ENCODE data around the gene ACOXL.

Gene ACOXL

GRCh38 chr2:110881908-110882307, 149.5 kb downstream of the ACOXL start:
- no peak for TF ChIP-seq CTCF (IDR thresholded peaks at IDR 0.05; ENCODE audit: insufficient read depth, missing control alignments)
- FAIRE-seq (no peak), DNase-seq (ENCODE audit: insufficient read length, low spot score) (no peak)

DNA sequence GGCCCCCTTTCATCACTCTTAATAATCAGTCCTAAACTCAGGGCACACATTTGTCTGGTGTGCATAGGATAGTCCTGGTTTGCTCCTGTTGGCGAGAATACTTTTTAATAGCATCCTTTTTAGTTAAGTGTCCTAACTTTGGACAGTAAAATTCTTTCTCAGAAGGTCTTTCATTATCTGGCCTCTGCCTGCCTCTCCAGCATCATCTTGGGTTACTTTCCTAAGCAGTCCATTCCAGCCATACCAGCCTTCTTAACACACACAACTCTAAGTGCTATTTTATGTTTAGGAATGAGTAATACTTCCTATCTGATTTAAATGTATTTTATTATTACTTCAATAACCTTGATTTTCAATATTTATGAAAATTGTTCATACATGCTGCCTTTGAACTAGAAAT, 151.0 kb downstream of the ACOXL start:
- DNase-seq (ENCODE audit: insufficient read length, low spot score) = no peak
- FAIRE-seq = no peak
- no peak for TF ChIP-seq CTCF (IDR thresholded peaks at IDR 0.05; ENCODE audit: insufficient read depth, missing control alignments)

- FAIRE-seq = no peak
- no peak for TF ChIP-seq CTCF (IDR thresholded peaks at IDR 0.05; ENCODE audit: insufficient read depth, missing control alignments)
- no peak for DNase-seq (ENCODE audit: insufficient read length, low spot score)
Observed at GRCh38 chr2:110885256-110885655, 152.9 kb downstream of the ACOXL start.

DNA sequence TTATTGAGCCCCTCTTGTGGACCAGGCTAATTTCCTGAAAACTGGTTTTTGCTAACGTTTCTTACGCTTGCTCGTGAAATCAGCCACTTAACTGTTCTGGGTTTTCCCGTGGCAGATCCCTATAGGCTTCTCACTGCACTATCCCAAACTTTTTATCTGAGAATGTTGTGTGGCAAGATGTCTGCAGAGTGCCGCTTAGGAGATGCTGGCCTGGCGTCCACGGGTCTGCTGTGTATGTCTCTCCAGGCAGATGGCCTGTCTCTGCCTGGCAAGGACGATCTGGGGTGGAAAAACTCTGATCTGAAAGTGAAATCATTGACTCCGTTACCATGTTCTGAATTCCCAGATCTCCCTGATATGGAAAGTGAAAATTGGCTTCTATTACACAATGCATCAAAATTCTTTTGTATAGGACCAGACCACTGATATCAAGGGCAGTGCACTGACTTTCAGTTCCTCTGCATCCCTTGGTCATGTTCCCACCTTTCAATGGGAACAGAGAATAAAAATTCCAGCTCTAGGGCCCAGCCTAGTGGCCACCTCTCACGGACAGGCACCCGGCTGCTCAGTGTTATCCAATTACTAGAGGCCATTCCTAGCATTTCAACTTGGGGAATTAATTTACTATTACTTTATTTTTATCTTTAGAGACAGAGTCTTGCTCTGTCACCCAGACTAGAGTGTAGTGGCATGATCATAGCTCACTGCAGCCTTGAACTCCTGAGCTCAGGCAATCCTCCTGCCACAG, 154.6 kb downstream of the ACOXL start:
- FAIRE-seq = no peak
- TF ChIP-seq CTCF (IDR thresholded peaks at IDR 0.05; ENCODE audit: insufficient read depth, missing control alignments) = no peak
- DNase-seq (ENCODE audit: insufficient read length, low spot score) = no peak

- FAIRE-seq = no peak
Observed at GRCh38 chr2:110888411-110888810, 156.0 kb downstream of the ACOXL start.

DNA sequence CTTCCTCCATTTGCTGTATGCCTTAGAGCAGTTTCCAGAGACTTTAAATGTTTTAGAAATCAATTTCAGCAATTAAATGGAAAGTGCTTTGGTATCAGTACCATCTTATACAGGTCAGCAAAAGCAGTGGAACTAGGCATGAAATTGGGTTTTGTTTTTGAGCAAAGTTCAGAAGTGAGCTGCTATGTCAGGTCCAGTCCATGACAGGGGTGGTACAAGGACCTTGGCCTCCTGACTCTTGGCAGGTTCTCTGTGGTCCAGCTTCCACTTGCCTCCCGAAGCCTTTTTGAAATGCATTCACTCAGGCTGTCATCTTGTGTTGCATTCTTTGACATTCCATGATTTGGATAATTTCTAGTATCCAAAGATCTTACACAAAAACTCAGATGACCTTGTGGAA, 159.3 kb downstream of the ACOXL start:
- TF ChIP-seq CTCF (IDR thresholded peaks at IDR 0.05; ENCODE audit: insufficient read depth, missing control alignments) = no peak
- no peak for DNase-seq (ENCODE audit: insufficient read length, low spot score)
- no peak for FAIRE-seq

More at GRCh38 chr2:110888411-110888810, 156.0 kb downstream of the ACOXL start:
- no peak for TF ChIP-seq CTCF (IDR thresholded peaks at IDR 0.05; ENCODE audit: insufficient read depth, missing control alignments)
- DNase-seq (ENCODE audit: insufficient read length, low spot score) = no peak

DNA sequence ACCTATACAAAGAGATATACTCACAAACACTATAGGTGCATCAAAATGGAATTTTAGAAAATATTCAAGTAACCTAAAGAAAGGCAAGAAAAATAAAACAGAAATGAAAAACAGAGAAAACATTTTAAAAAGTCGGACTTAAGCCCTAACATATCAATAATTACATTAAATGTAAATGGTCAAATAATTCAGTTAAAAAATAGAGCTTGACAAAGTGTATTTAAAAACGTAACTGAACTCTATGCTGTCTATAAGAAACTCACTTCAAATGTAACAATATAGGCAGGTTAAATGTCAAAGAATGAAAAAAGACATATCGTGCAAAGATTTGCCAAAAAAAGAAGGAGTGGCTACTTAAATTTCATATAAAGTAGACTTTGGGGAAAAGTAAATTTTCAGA, 163.9 kb downstream of the ACOXL start:
- no peak for FAIRE-seq
- no peak for TF ChIP-seq CTCF (IDR thresholded peaks at IDR 0.05; ENCODE audit: insufficient read depth, missing control alignments)
- no peak for DNase-seq (ENCODE audit: insufficient read length, low spot score)
